ENCODE results near the gene SARS1.
A peak's percentile ranks its signal among the peaks of the same experiment; 100 is the strongest.
"Not testable (repeated sequence)": the region's sequence is repeated elsewhere in the genome, so short reads cannot be mapped to it uniquely, and the experiment has no call there.

Gene SARS1

DNA sequence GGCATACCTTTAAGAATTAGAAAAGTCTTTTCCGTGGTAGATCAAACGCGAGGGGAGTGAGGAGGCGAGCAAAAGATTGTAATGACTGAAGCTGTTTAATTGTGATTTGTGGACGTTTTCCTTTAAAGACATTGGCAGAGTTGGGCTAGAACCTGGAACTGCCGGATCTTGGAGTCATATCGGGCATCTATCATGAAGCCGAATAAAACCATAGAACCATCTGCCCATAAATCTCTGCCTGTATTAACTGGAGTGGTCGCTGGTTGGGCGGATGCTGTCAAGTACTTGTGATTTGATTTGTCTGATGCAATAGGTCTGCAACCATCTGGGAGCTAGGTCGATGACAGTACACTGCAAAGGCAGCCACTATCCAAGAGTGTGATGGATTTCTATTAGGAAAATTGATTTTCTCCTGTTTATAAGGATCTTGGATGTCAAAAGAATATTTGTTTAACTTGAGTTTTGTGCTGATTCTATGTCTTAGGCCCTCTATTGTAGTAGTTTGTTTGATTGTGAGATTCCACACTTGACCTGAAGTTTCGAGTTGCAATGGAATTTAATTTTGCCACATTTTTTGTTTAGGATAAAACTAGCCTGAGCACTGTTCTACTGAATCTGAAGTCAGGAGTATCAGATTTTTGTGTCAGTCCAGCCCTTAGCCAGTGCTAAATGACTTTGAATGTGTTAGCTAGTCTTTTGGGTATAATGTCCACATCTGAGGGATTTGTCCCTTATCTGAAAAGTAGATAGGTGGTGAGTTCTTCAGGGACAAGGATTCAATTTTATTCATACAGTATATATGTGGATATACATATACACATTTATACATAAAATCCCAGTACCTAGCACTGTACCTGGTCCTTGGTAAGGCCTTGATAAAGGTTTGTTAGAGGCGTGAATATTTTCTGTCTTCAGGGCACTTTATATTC lies 1.2 kb downstream of the SARS1 start:
- Histone ChIP-seq H3K27me3 (no peaks in the 10 kb centered on the region), H3K9me3 (no peaks in the 10 kb centered on the region), H3K4me1 (no peaks in the 10 kb centered on the region; the same call in 1 of the 2 replicates), H3K4me3 (ENCODE audit: low read depth, low read length) (peak overlapping the region; percentile 89), H3K36me3 (peaks cover 33% of the 10 kb centered on the region)
- TF ChIP-seq, protein P1, sequence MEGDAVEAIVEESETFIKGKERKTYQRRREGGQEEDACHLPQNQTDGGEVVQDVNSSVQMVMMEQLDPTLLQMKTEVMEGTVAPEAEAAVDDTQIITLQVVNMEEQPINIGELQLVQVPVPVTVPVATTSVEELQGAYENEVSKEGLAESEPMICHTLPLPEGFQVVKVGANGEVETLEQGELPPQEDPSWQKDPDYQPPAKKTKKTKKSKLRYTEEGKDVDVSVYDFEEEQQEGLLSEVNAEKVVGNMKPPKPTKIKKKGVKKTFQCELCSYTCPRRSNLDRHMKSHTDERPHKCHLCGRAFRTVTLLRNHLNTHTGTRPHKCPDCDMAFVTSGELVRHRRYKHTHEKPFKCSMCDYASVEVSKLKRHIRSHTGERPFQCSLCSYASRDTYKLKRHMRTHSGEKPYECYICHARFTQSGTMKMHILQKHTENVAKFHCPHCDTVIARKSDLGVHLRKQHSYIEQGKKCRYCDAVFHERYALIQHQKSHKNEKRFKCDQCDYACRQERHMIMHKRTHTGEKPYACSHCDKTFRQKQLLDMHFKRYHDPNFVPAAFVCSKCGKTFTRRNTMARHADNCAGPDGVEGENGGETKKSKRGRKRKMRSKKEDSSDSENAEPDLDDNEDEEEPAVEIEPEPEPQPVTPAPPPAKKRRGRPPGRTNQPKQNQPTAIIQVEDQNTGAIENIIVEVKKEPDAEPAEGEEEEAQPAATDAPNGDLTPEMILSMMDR (IDR thresholded peaks at IDR 0.05; ENCODE audit: low read depth, low read length) = no peak
- DNase-seq = peak; percentile 80

DNA sequence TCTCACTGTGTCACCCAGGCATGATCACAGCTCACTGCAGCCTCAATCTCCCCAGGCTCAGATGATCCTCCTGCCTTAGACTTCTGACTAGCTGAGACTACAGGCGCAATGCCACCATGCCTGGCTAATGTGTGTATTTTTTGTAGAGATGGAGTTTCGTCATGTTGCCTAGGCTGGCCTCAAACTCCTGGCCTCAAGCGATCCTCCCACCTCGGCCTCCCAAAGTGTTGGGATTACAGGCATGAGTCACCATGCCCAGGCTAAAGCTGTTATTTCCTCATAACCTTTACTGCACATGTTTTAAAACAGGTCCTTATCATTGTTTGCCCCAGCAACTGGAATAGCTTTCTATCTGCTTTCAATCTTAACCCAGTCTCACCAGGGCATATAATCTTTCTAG lies 2.9 kb downstream of the SARS1 start:
- no peak for DNase-seq
- Histone ChIP-seq H3K4me1 (no peaks in the 10 kb centered on the region; the same call in 1 of the 2 replicates), H3K4me3 (ENCODE audit: low read depth, low read length) (no peak overlapping the region), H3K36me3 (peaks cover 41% of the 10 kb centered on the region), H3K27me3 (no peaks in the 10 kb centered on the region), H3K9me3 (no peaks in the 10 kb centered on the region)
- TF ChIP-seq, protein P1 (IDR thresholded peaks at IDR 0.05; ENCODE audit: low read depth, low read length) = no peak

DNA sequence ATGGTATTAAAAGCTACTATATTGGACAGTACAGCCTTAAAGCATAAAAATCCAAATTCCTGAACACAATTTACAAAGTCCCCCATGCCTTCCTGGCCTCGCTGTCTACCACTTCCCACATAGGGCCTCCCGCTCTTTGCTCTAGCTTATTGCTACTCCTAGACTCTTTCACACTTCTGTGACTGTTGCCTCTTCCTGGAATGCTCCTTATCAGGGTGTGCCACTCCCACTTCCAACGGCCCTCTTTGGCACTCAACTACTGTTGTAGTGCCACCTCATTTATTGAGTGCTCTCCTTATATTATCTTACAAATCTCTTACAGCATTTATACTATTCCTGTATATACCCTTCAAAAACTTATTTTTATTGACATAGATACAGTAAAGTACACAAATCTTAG lies 4.8 kb downstream of the SARS1 start:
- Histone ChIP-seq H3K9me3 (no peaks in the 10 kb centered on the region), H3K4me3 (ENCODE audit: low read depth, low read length) (no peak overlapping the region), H3K27me3 (no peaks in the 10 kb centered on the region), H3K4me1 (no peaks in the 10 kb centered on the region; the same call in 1 of the 2 replicates), H3K36me3 (peaks cover 57% of the 10 kb centered on the region)
- DNase-seq = no peak
- TF ChIP-seq, protein P1 (IDR thresholded peaks at IDR 0.05; ENCODE audit: low read depth, low read length) = no peak

DNA sequence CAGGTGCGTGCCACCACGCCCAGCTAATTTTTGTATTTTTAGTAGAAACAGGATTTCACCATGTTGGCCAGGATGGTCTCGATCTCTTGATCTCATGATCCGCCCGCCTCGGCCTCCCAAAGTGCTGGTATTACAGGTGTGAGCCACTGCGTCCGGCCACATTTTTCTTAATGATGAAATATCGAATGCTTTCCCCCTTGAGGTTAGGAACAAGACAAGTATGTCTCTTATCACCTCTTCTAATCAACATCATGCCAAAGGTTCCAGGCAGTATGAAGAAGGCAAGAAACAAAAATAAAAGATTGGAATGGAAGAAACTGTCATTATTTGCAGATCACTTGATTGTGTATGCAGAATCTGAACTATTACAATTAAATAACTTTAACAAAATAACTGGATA lies 7.5 kb downstream of the SARS1 start:
- not testable (repeated sequence) for H3K4me3 ChIP-seq (ENCODE audit: low read depth, low read length); H3K27me3 ChIP-seq; H3K9me3 ChIP-seq; DNase-seq; H3K4me1 ChIP-seq
- peaks cover 60% of the 10 kb centered on the region for H3K36me3 ChIP-seq

DNA sequence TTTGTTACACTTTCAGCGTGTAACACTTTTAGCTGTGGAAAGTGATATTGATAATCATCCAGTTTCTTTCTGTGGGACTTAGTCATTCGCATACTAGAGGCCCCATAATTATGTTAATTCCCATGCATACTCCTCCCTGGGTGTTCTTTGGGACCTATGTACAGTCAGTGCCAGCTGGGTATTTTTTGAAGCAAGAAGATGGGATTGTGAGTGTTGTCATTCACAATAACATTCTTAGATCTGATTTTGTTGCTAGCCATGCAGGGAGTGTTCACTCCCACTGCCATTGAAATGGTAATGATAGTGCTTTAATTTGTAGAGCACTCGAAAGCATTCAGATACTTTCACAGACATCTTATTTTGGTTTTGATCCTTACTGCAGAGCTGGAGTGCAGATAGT lies 11.6 kb downstream of the SARS1 start:
- TF ChIP-seq, protein P1 (IDR thresholded peaks at IDR 0.05; ENCODE audit: low read depth, low read length) = no peak
- H3K4me3 ChIP-seq (ENCODE audit: low read depth, low read length) = no peak overlapping the region
- H3K27me3 ChIP-seq = no peaks in the 10 kb centered on the region
- H3K36me3 ChIP-seq = peaks cover 71% of the 10 kb centered on the region
- H3K4me1 ChIP-seq = no peaks in the 10 kb centered on the region
- no peaks in the 10 kb centered on the region for H3K9me3 ChIP-seq
- DNase-seq = no peak

DNA sequence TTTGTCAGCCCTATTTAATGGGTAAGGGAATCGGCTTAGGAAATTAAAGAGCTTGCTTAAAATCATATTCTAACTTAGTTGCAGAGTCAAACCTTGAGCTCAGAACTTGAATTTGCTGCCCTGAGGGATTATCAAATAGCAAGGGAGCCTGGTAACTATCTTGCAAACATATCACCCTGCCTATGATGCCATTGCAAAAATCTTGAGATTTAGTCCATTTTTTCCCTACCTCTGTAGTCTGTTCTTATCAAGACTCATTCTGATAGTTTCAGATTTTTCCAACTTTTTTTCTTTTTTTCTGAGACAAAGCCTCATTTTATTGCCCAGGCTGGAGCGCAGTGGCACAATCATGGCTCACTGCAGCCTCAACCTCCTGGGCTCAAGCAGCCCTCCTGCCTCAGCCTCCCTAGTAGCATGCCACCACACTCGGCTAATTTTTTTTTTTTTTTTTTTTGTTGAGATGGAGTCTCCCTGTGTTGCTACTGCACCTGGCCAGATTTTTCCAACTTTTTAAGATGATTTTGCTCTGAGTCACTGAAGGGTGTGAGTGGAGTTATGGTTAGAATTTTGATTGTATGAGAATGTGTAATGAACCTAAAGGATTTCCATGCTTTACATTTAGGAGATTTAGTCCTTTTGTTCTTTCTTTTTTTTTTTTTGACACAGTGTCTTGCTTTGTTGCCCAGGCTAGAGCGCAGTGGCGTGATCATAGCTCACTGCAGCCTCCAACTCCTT lies 12.2 kb downstream of the SARS1 start:
- TF ChIP-seq, protein P1 (IDR thresholded peaks at IDR 0.05; ENCODE audit: low read depth, low read length) = no peak
- H3K4me3 ChIP-seq (ENCODE audit: low read depth, low read length) = no peak overlapping the region
- no peaks in the 10 kb centered on the region for H3K9me3 ChIP-seq
- H3K36me3 ChIP-seq = peaks cover 74% of the 10 kb centered on the region
- DNase-seq = no peak
- no peaks in the 10 kb centered on the region for H3K4me1 ChIP-seq
- H3K27me3 ChIP-seq = no peaks in the 10 kb centered on the region
